Measurements from ENCODE around the gene S100A8.
"Not testable (repeated sequence)": the region's sequence is repeated elsewhere in the genome, so short reads cannot be mapped to it uniquely, and the experiment has no call there.

S100A8 gene

DNA sequence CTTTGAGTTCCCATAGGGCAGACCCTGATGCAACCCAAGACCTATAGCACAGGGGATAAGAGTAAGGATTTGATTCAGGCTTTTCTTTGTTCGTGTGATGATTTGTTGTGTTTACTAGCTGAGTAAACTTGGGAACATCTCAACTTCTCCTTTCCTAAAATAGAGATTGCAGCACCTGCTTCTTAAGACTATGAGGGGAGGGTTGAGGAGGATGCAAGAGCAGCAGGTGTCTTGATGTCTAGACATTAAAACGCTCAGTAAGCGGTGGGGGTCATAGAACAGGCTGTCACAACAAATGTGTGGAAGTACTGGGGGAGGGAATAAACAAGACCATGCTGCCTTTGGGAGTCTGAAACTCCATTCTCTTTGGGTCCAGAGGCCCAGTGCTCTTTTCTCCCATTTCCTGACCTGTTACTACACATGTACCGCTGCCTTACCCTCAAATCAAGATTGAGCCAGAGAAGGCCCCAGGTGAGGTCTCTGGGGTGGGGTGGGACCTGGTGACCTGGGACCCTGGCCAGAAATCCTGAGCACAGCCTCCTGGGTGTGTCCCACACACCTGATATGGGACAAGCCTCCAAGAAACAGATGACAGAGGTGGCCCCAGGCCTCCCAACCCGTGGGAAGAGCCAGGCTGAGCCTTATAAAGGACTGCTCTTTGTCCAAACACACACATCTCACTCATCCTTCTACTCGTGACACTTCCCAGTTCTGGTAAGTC is 25.1 kb upstream of the S100A8 start, which contains the start of gene S100A7A:
TSS of gene S100A7A (plus strand) at position 671 of the 721 bp plus-strand sequence. CDS start 1,563 bp downstream, outside the sequence.
- no peak for DNase-seq

- DNase-seq = not testable (repeated sequence)
Measured at GRCh38 chr1:153413961-153414360, 23.1 kb upstream of the S100A8 start.

DNA sequence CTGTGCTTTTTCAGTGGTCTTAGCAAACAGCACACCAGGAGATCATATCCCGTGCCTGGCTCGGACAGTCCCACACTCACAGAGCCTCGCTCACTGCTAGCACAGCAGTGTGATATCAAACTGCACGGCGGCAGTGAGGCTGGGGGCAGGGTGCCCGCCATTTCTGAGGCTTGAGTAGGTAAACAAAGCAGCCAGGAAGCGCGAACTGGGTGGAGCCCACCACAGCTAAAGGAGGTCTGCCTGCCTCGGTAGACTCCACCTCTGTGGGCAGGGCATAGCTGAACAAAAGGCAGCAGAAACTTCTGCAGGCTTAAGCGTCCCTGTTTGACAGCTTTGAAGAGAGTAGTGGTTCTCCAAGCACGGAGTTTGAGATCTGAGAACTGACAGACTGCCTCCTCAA is 16.4 kb upstream of the S100A8 start:
- DNase-seq = not testable (repeated sequence)

GRCh38 chr1:153405825-153406599 is 15.1 kb upstream of the S100A8 start:
- not testable (repeated sequence) for DNase-seq

GRCh38 chr1:153404768-153405167 is 13.9 kb upstream of the S100A8 start:
- no peak for DNase-seq

DNA sequence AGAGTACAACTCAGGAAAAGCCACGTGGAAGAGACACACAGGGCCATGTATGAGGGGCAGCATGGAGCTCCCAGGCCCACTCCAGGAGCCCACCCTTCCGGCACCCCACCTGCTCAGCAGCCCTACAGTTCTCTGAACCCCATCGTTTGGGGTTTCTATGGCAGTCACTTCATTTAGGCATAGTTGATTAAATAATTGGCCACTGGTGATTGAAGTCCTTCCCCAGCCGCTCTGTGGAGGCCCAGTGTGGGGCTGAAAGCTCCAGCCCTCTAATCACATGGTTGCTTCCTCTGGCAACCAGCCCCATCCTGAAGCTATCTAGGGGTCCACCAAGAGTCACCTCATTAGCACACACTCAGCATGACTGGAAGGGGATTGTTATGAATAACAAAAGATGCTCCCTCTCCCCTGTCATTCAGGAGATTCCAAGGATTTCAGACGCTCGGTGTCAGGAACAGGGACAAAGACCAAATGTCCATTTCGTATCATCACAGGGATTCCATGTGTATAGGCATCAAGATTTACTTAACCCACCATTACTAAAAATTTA is 13.3 kb upstream of the S100A8 start:
- no peak for DNase-seq

- DNase-seq = no peak
Measured at GRCh38 chr1:153403421-153404085, 12.7 kb upstream of the S100A8 start.

GRCh38 chr1:153402226-153402625 is 11.4 kb upstream of the S100A8 start:
- DNase-seq = no peak

DNA sequence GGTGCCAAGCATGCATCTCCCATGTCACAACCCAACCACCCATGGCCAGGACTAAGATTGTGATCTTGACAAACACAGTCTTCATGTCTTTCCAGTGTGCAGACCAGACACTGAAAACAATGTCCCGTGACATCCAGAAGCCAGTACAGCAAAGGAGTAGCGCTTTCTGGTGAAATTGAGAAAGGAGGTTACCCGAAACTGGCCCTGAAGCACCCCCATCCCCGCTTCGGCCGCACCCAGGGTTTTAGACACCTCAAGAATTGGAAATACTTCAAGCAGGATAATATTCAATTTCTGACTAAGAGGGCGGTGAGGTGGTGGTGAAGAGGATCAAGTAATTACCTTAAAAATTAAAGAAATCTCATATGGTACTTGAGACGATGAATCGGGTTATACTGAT is 10.6 kb upstream of the S100A8 start:
- no peak for DNase-seq

- no peak for DNase-seq
Measured at GRCh38 chr1:153400244-153400643, 9.4 kb upstream of the S100A8 start.

GRCh38 chr1:153399401-153400055 is 8.7 kb upstream of the S100A8 start:
- DNase-seq = no peak

GRCh38 chr1:153397924-153398651 is 7.2 kb upstream of the S100A8 start:
- no peak for DNase-seq

GRCh38 chr1:153397051-153397923 is 6.4 kb upstream of the S100A8 start:
- no peak for DNase-seq

DNA sequence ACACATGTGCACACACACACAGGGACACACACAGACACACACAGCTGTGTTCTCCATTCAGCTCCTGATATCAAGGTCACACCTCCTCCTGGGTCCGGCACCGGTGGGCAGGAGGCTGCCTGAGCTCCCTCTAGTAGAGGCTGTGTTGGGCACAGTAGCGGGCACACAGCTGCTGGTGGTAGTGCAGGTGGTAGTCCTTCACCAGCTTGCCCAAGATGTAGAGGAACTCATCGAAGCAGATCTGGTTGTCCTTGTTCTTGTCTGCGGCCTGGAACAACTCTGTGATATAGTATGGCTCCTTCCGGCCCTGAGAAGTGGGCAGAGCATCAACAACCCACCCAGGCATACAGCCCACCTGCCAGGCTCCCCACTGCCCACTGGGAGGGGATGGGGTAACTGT is 5.6 kb upstream of the S100A8 start:
- DNase-seq = no peak

DNA sequence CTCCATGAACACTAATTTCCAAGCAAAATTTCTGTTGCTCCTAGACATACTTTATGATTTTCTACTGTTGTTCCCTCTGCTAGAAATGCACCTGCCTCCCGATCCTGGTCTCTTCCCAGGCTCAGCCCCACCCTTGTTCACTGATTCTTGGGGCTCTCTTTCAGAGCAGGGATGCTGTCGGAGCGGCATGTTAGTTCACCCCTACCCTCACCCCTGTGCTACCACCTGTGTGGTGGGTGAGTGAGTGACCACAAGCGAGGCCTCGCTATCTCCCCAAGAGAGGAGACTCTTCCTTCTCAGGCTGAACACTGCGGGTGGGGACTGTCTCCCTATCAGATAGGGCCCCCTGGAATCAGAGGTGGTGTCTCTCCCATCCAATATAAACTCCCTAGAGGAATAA is 4.9 kb upstream of the S100A8 start:
- DNase-seq = no peak

- no peak for DNase-seq
Measured at GRCh38 chr1:153395136-153395685, 4.3 kb upstream of the S100A8 start.

- DNase-seq = no peak
Measured at GRCh38 chr1:153394391-153394790, 3.5 kb upstream of the S100A8 start.

DNA sequence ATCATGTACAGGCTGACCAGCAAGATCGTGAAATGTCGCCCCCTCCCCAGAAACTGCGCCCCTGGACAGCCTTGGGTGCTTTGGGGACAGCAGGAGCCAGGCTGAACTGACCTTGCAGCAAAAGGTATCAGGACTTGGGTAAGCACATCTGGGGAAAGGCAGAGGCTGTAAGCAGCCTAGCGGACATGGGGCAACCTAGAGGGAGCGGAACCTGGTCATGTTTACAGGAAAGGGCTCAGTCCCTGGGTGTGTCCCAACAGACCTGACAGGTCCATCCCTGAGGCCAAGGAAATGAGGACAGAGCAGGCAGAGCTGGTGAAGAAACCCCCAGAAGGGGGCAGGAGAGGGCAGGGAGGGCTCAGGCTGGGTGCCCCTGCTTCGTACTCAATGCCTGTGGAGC is 3.1 kb upstream of the S100A8 start:
- DNase-seq = no peak

DNA sequence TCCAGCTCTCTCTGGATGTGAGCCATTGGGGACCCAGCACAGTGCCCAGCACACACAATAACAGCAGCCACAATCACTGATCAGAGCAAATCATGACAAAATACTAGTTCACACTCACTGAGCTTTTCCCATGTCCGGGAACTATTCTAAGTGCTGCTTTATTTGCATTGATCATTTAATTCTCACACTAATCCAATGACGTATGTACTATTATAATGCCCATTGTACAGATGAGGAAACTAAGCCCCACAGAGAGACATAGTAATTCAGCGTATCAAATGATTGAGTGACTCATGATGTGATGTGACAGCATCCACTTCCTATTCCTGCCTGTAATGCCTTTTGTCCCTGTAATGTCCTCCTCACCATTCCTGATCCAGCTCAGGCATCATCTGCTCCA is 1.9 kb upstream of the S100A8 start:
- DNase-seq = no peak

- DNase-seq = no peak
Measured at GRCh38 chr1:153392258-153392657, 1.4 kb upstream of the S100A8 start.

Data from NCI-H774 (cell line).